CD8-positive, alpha-beta memory T cell (primary cell): ENCODE results near the gene TMCC2. TPM values are rescaled to one million over a fixed set of nuclear protein-coding genes. Genes with fewer than 3 reads are reported as not detected.

Experiments
- CTCF ChIA-PET: fragments of 350-600 bp; sonication (Branson Sonifier 250); formaldehyde crosslinking; loops from one replicate; lab custom pipeline; 2021; ENCODE audit warnings: antibody characterized with exemption; lab: Charles Lee
- POLR2A ChIA-PET: fragments of 350-600 bp; sonication (Branson Sonifier 250); formaldehyde crosslinking; loops from one replicate; lab custom pipeline; 2021; ENCODE audit warnings: antibody characterized with exemption; lab: Charles Lee
- DNase-seq, 5 donors: peaks; one replicate each; pipeline versions ENCODE4 v3.0.0 to v3.0.0-alpha.2; 2020 to 2022; ENCODE audit warnings: mixed read lengths in 1 of 5
- H3K27ac ChIP-seq: one replicate; pipeline ENCODE4 v1.7.0; 2013; ENCODE audit warnings: low read depth, mild to moderate bottlenecking, low read length, moderate library complexity
- H3K27me3 ChIP-seq: 2 replicates; pipeline ENCODE4 v1.7.0; 2013; ENCODE audit warnings: low read length, mild to moderate bottlenecking; ENCODE audit not compliant: insufficient read depth, poor library complexity, severe bottlenecking
- H3K36me3 ChIP-seq: 2 replicates; pipeline ENCODE4 v1.7.0; 2013; ENCODE audit warnings: mild to moderate bottlenecking, low read length, moderate library complexity; ENCODE audit not compliant: insufficient read depth
- H3K4me1 ChIP-seq: 2 replicates; pipeline ENCODE4 v1.7.0; 2013; ENCODE audit warnings: mild to moderate bottlenecking, low read length, moderate library complexity; ENCODE audit not compliant: insufficient read depth
- H3K4me3 ChIP-seq: 2 replicates; pipeline ENCODE4 v1.7.0; 2013; ENCODE audit warnings: mild to moderate bottlenecking, low read length
- H3K9me3 ChIP-seq: 2 replicates; pipeline ENCODE4 v1.7.0; 2013; ENCODE audit warnings: mild to moderate bottlenecking, low read length
- H3K27ac Mint-ChIP-seq, 8 donors: one replicate each; pipeline ENCODE4 v1.8.0; 2020 to 2021; ENCODE audit warnings: mixed read lengths in 8 of 8, mild to moderate bottlenecking in 6 of 8, inconsistent platforms in 3 of 8, moderate library complexity in 3 of 8
- H3K27me3 Mint-ChIP-seq, 2 donors: one replicate each; pipeline ENCODE4 v1.8.0; 2020 to 2021; ENCODE audit warnings: mixed read lengths in 2 of 2, mild to moderate bottlenecking in 1 of 2, moderate library complexity in 1 of 2
- H3K36me3 Mint-ChIP-seq, 3 donors: one replicate each; pipeline ENCODE4 v1.8.0; 2020 to 2021; ENCODE audit warnings: mixed read lengths in 3 of 3, inconsistent platforms in 1 of 3, mild to moderate bottlenecking in 1 of 3
- H3K4me1 Mint-ChIP-seq, 3 donors: one replicate each; pipeline ENCODE4 v1.8.0; 2020 to 2021; ENCODE audit warnings: mixed read lengths in 3 of 3, inconsistent platforms in 1 of 3, mild to moderate bottlenecking in 1 of 3
- H3K4me3 Mint-ChIP-seq, 7 donors: one replicate each; pipeline ENCODE4 v1.8.0; 2020 to 2021; ENCODE audit warnings: mixed read lengths in 7 of 7, mild to moderate bottlenecking in 6 of 7, moderate library complexity in 4 of 7, inconsistent platforms in 2 of 7
- H3K9me3 Mint-ChIP-seq, 5 donors: one replicate each; pipeline ENCODE4 v1.8.0; 2020 to 2022; ENCODE audit warnings: mixed read lengths in 5 of 5, mild to moderate bottlenecking in 3 of 5, moderate library complexity in 2 of 5, inconsistent platforms in 1 of 5
- polyA plus RNA-seq: library from polyadenylated mRNA; unstranded; fragments of 300-500 nt; fragmentation: Illumina TruSeq; gene quantifications from one replicate; pipeline ENCODE4 v1.2.3, GENCODE V29; 2021
- total RNA-seq, 2 experiments: library from RNA; stranded (reverse); gene quantifications; one replicate each; pipeline ENCODE4 v1.2.3, GENCODE V29; 2021

TMCC2 gene
- total and polyA plus RNA-seq, 3 experiments from 2014 or later: 1.4 to 8.4 (median 7.1) TPM

DNA sequence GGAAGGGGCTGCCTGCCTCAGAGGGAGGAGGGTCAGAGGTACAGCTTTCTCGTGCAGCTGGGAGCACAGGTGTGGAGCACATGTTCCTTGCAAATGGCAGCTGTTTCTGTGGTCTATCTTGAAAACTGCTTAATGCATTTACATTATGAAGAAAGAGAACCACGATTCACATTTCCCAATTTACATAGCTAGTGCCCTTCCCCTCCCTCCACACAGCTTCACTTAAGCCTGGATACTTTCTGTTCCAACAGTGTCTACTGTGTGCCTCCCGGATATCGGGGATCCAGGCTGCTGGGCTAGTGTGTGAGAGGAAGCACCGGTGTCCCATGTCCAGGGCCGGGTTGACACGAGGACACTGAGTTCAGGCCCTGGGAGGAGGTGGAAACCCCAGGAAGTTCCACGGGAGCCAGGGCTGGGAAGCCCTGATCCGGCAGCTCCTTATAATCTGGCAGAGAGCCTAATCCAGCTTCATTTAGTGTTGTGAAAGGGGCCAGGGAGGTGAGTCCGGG is 31.6 kb downstream of the TMCC2 start:
- no peaks in the 10 kb centered on the region for H3K36me3 Mint-ChIP-seq
- Histone ChIP-seq H3K27me3 (no peaks in the 10 kb centered on the region), H3K4me1 (peaks cover 7% of the 10 kb centered on the region), H3K4me3 (no peak overlapping the region), H3K9me3 (no peaks in the 10 kb centered on the region), H3K36me3 (no peaks in the 10 kb centered on the region), H3K27ac (no peak overlapping the region)
- peaks cover 0 to 4% of the 10 kb centered on the region in 2 donors for H3K27me3 Mint-ChIP-seq
- ChIA-PET POLR2A (no interaction called here), CTCF (interaction anchor here (0.8 to 37.5 kb wide), 6 partner anchors 12 to 283 kb away, joined by 3 to 1351 read pairs (median 6); partner anchors contain the start of gene NUAK2)
- no peak overlapping the region for H3K27ac Mint-ChIP-seq
- DNase-seq: no peak
- H3K4me1 Mint-ChIP-seq: peaks cover 0 to 13% (median 6%) of the 10 kb centered on the region in 3 donors
- no peaks in the 10 kb centered on the region for H3K9me3 Mint-ChIP-seq
- no peak overlapping the region for H3K4me3 Mint-ChIP-seq

DNA sequence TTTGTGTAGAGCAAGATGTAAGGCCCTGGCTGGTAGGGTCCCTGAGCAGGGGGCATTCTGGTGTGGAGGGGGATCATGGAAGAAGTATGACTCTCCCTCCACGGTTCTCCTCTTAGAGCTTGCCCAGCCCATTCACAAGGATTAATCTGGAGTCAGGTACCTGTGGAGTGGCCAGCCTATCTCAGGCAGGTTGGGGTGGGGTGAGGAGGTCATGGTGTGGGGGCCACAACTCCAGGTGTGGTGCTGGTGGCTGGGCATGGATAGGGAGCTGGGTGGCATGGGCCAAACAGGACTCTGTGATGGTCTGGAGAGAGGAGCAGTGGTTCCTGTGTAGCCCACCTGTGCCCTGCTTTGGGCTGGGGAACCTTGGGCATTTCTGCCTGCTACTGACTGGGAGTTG is 32.3 kb downstream of the TMCC2 start:
- Mint-ChIP-seq H3K27ac (peak overlapping the region in 1 of 8 donors; percentile 27), H3K4me1 (peaks cover 0 to 13% (median 6%) of the 10 kb centered on the region in 3 donors), H3K4me3 (no peak overlapping the region), H3K9me3 (no peaks in the 10 kb centered on the region), H3K36me3 (no peaks in the 10 kb centered on the region), H3K27me3 (peaks cover 0 to 4% of the 10 kb centered on the region in 2 donors)
- H3K4me3 ChIP-seq: no peak overlapping the region
- no peak overlapping the region for H3K27ac ChIP-seq
- ChIA-PET POLR2A (no interaction called here), CTCF (interaction anchor here (0.9 to 37.5 kb wide), 5 partner anchors 12 to 283 kb away, joined by 3 to 1351 read pairs (median 6); partner anchors contain the start of gene NUAK2)
- no peaks in the 10 kb centered on the region for H3K27me3 ChIP-seq
- no peaks in the 10 kb centered on the region for H3K9me3 ChIP-seq
- peaks cover 7% of the 10 kb centered on the region for H3K4me1 ChIP-seq
- no peaks in the 10 kb centered on the region for H3K36me3 ChIP-seq
- DNase-seq: no peak

- H3K27ac ChIP-seq: no peak overlapping the region
- no peaks in the 10 kb centered on the region for H3K9me3 ChIP-seq
- no peak overlapping the region for H3K4me3 ChIP-seq
- DNase-seq: no peak
- peaks cover 7% of the 10 kb centered on the region for H3K4me1 ChIP-seq
- ChIA-PET CTCF (interaction anchor here (0.6 to 37.5 kb wide), 4 partner anchors 11 to 120 kb away, joined by 5 to 1351 read pairs (median 14); partner anchors contain the start of gene NUAK2), POLR2A (no interaction called here)
- H3K36me3 Mint-ChIP-seq: no peaks in the 10 kb centered on the region
- no peak overlapping the region for H3K27ac Mint-ChIP-seq
- H3K27me3 Mint-ChIP-seq: peaks cover 0 to 4% of the 10 kb centered on the region in 2 donors
- no peak overlapping the region for H3K4me3 Mint-ChIP-seq
- H3K27me3 ChIP-seq: no peaks in the 10 kb centered on the region
- peaks cover 0 to 11% (median 6%) of the 10 kb centered on the region in 3 donors for H3K4me1 Mint-ChIP-seq
- H3K36me3 ChIP-seq: no peaks in the 10 kb centered on the region
- H3K9me3 Mint-ChIP-seq: no peaks in the 10 kb centered on the region
Observed at GRCh38 chr1:205260948-205261732, 33.4 kb downstream of the TMCC2 start.

DNA sequence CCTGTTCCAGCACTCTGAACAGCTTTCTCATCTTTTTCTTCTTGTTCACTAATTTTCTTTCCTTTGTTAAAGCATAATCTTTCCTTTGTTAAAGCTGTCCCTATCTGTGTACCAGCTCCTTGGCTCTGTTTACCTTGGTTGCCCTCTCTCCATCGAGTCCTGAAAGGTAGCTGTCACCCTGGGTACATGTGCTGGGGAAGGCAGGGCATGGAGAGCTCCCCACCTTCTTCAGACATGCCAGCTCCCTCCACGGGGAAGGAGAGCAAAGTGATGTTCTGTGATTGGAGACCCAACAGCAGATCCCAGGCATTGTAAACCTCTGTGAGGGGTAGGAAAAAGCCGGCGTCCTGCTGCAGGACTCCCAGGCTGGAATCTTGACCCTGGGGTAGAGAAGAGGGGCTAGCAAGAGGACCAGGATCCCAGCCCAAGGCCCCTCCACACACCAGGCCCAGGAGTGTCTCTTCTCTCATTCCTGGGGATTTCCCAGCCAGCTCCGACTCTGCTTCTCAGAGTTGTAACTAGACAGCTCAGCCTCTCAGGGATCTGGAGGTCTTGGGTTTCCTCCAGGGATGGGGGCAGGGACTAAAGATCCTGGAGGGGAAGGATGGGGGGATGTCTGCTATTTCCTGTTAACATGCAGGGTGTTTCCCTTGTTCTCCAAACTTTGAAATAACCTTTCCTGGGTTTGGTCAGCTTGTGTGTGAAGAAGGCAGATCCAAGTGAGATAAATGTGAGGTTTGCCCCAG is 34.4 kb downstream of the TMCC2 start:
- ChIA-PET POLR2A (no interaction called here), CTCF (interaction anchor here (1.0 to 37.5 kb wide), 4 partner anchors 10 to 59 kb away, joined by 3 to 1351 read pairs (median 12); partner anchors contain the start of genes NUAK2 and TMCC2)
- no peaks in the 10 kb centered on the region for H3K9me3 ChIP-seq
- H3K9me3 Mint-ChIP-seq: no peaks in the 10 kb centered on the region
- H3K27ac Mint-ChIP-seq: no peak overlapping the region
- H3K36me3 ChIP-seq: no peaks in the 10 kb centered on the region
- no peak overlapping the region for H3K4me3 Mint-ChIP-seq
- no peaks in the 10 kb centered on the region for H3K27me3 ChIP-seq
- H3K4me1 ChIP-seq: peaks cover 7% of the 10 kb centered on the region
- no peak overlapping the region for H3K27ac ChIP-seq
- no peak for DNase-seq
- H3K4me3 ChIP-seq: no peak overlapping the region
- peaks cover 0 to 11% (median 6%) of the 10 kb centered on the region in 3 donors for H3K4me1 Mint-ChIP-seq
- peaks cover 0 to 4% of the 10 kb centered on the region in 2 donors for H3K27me3 Mint-ChIP-seq
- no peaks in the 10 kb centered on the region for H3K36me3 Mint-ChIP-seq

GRCh38 chr1:205262731-205263171 is 35.0 kb downstream of the TMCC2 start:
- H3K4me1 Mint-ChIP-seq: peaks cover 0 to 11% (median 6%) of the 10 kb centered on the region in 3 donors
- no peaks in the 10 kb centered on the region for H3K9me3 Mint-ChIP-seq
- ChIA-PET POLR2A (no interaction called here), CTCF (interaction anchor here (1.0 to 37.5 kb wide), 4 partner anchors 9 to 58 kb away, joined by 3 to 1351 read pairs (median 12); partner anchors contain the start of genes NUAK2 and TMCC2)
- Histone ChIP-seq H3K36me3 (no peaks in the 10 kb centered on the region), H3K27ac (no peak overlapping the region), H3K4me1 (peaks cover 7% of the 10 kb centered on the region), H3K9me3 (no peaks in the 10 kb centered on the region), H3K4me3 (no peak overlapping the region), H3K27me3 (no peaks in the 10 kb centered on the region)
- H3K27ac Mint-ChIP-seq: peak overlapping the region in 1 of 8 donors; percentile 33
- no peak for DNase-seq
- no peaks in the 10 kb centered on the region for H3K36me3 Mint-ChIP-seq
- H3K27me3 Mint-ChIP-seq: peaks cover 0 to 4% of the 10 kb centered on the region in 2 donors
- H3K4me3 Mint-ChIP-seq: no peak overlapping the region

- Histone ChIP-seq H3K27ac (no peak overlapping the region), H3K4me3 (no peak overlapping the region), H3K9me3 (no peaks in the 10 kb centered on the region), H3K27me3 (no peaks in the 10 kb centered on the region), H3K36me3 (no peaks in the 10 kb centered on the region), H3K4me1 (peaks cover 7% of the 10 kb centered on the region)
- Mint-ChIP-seq H3K27ac (no peak overlapping the region), H3K36me3 (no peaks in the 10 kb centered on the region), H3K4me3 (no peak overlapping the region), H3K9me3 (no peaks in the 10 kb centered on the region), H3K4me1 (peaks cover 0 to 11% (median 6%) of the 10 kb centered on the region in 3 donors), H3K27me3 (peaks cover 0 to 4% of the 10 kb centered on the region in 2 donors)
- DNase-seq: no peak
- POLR2A ChIA-PET: no interaction called here
- CTCF ChIA-PET: interaction anchor here (1.7 to 37.5 kb wide), 2 partner anchors 36 to 57 kb away, joined by 3 to 1351 read pairs; partner anchors contain the start of genes NUAK2 and TMCC2
Observed at GRCh38 chr1:205263580-205264190, 35.9 kb downstream of the TMCC2 start.

- no peak for DNase-seq
- H3K27ac Mint-ChIP-seq: peak overlapping the region in 1 of 8 donors; percentile 30
- CTCF ChIA-PET: interaction anchor here (0.7 to 37.5 kb wide), 3 partner anchors 7 to 54 kb away, joined by 3 to 1351 read pairs (median 9); partner anchors contain the start of gene NUAK2
- peaks cover 0 to 9% (median 6%) of the 10 kb centered on the region in 3 donors for H3K4me1 Mint-ChIP-seq
- H3K27ac ChIP-seq: no peak overlapping the region
- H3K27me3 ChIP-seq: no peaks in the 10 kb centered on the region
- POLR2A ChIA-PET: no interaction called here
- no peak overlapping the region for H3K4me3 Mint-ChIP-seq
- peaks cover 7% of the 10 kb centered on the region for H3K4me1 ChIP-seq
- no peak overlapping the region for H3K4me3 ChIP-seq
- H3K27me3 Mint-ChIP-seq: peaks cover 0 to 4% of the 10 kb centered on the region in 2 donors
- no peaks in the 10 kb centered on the region for H3K9me3 Mint-ChIP-seq
- no peaks in the 10 kb centered on the region for H3K9me3 ChIP-seq
- H3K36me3 ChIP-seq: no peaks in the 10 kb centered on the region
- H3K36me3 Mint-ChIP-seq: peaks cover 0 to 12% (median 0%) of the 10 kb centered on the region in 3 donors
Observed at GRCh38 chr1:205266611-205267305, 39.0 kb downstream of the TMCC2 start.
